ENCODE measurements around the gene TMEM231.

DNA sequence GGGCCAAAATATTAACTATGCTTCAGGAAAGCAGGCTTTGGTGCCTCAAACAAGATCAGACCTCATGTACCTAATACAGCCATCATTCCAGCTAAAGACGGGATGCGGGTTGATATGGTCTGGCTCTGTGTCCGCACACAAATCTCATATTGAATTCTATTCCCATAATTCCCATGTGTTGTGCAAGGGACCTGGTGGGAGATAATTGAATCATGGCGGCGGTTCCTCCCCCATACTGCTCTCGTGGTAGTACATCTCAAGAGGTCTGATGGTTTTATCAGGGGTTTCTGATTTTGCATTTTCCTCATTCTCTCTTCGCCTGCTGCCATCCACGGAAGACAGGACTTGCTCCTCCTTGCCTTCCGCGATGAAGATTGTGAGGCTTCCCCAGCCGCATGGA is 41.8 kb downstream of the TMEM231 start:
- TF ChIP-seq MAFK (IDR thresholded peaks at IDR 0.05; ENCODE audit: low read depth, low read length) (no peak), EGR1 (IDR thresholded peaks at IDR 0.05; ENCODE audit: borderline replicate concordance, low read depth, low read length) (no peak), TAF1 (IDR thresholded peaks at IDR 0.05; ENCODE audit: low read depth, low read length) (no peak), KDM1A (IDR thresholded peaks at IDR 0.05; ENCODE audit: borderline replicate concordance, low read length) (no peak), POLR2AphosphoS5 (IDR thresholded peaks at IDR 0.05; ENCODE audit: low read depth, low read length) (no peak), HDAC2 (IDR thresholded peaks at IDR 0.05; ENCODE audit: borderline replicate concordance in 1 of 2, low read depth in 2 of 2, low read length in 2 of 2) (no peak), SRF (IDR thresholded peaks at IDR 0.05; ENCODE audit: low read depth, low read length) (no peak), POLR2A (IDR thresholded peaks at IDR 0.05; ENCODE audit: control extremely low read depth in 1 of 2, low read depth in 2 of 2, low read length in 2 of 2) (no peak), HDAC6 (IDR thresholded peaks at IDR 0.05; ENCODE audit: low read depth, low read length) (no peak)
- TF ChIP-seq, protein P1, sequence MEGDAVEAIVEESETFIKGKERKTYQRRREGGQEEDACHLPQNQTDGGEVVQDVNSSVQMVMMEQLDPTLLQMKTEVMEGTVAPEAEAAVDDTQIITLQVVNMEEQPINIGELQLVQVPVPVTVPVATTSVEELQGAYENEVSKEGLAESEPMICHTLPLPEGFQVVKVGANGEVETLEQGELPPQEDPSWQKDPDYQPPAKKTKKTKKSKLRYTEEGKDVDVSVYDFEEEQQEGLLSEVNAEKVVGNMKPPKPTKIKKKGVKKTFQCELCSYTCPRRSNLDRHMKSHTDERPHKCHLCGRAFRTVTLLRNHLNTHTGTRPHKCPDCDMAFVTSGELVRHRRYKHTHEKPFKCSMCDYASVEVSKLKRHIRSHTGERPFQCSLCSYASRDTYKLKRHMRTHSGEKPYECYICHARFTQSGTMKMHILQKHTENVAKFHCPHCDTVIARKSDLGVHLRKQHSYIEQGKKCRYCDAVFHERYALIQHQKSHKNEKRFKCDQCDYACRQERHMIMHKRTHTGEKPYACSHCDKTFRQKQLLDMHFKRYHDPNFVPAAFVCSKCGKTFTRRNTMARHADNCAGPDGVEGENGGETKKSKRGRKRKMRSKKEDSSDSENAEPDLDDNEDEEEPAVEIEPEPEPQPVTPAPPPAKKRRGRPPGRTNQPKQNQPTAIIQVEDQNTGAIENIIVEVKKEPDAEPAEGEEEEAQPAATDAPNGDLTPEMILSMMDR (IDR thresholded peaks at IDR 0.05; ENCODE audit: control extremely low read depth in 1 of 3, insufficient read depth in 1 of 3, low read depth in 1 of 3, low read length in 3 of 3) = no peak
